ENCODE data around the gene FTO. TPM values are rescaled to one million over a fixed set of nuclear protein-coding genes. Genes with fewer than 3 reads are reported as not detected.

The FTO gene
- total and polyA plus RNA-seq, 2 donors from 2014 or later: 22.3 to 116 TPM

- Histone ChIP-seq H3K4me3 (ENCODE audit: low read length in 3 of 3) (no peak overlapping the region), H3K27me3 (ENCODE audit: control insufficient read depth, insufficient read depth, low read length) (no peaks in the 10 kb centered on the region), H3K9me3 (ENCODE audit: control insufficient read depth in 2 of 3, insufficient read depth in 1 of 3, low read length in 3 of 3) (no peaks in the 10 kb centered on the region), H3K9ac (ENCODE audit: low read length in 3 of 3) (no peak overlapping the region), H3K4me1 (ENCODE audit: control insufficient read depth in 2 of 3, insufficient read depth in 2 of 3, low read depth in 1 of 3, low read length in 3 of 3) (peaks cover 2 to 17% (median 5%) of the 10 kb centered on the region in 3 donors), H3K36me3 (ENCODE audit: control insufficient read depth in 2 of 3, insufficient read depth in 3 of 3, low read length in 3 of 3) (no peaks in the 10 kb centered on the region), H3K27ac (ENCODE audit: low read depth in 2 of 2, low read length in 2 of 2) (no peak overlapping the region)
- no peak for DNase-seq
- no peak for FAIRE-seq
- intact Hi-C loops (cut with DNase I): no loop called here
- no peak for TF ChIP-seq CTCF (IDR thresholded peaks at IDR 0.05; ENCODE audit: borderline replicate concordance, extremely low read depth, insufficient read depth)
Observed at GRCh38 chr16:53849585-53849984, 145.6 kb downstream of the FTO start.

- no peak overlapping the region for H3K9ac ChIP-seq (ENCODE audit: low read length in 3 of 3)
- TF ChIP-seq CTCF (IDR thresholded peaks at IDR 0.05; ENCODE audit: borderline replicate concordance, extremely low read depth, insufficient read depth): no peak
- no peak overlapping the region for H3K4me3 ChIP-seq (ENCODE audit: low read length in 3 of 3)
- no peaks in the 10 kb centered on the region for H3K36me3 ChIP-seq (ENCODE audit: control insufficient read depth in 2 of 3, insufficient read depth in 3 of 3, low read length in 3 of 3)
- H3K27me3 ChIP-seq (ENCODE audit: control insufficient read depth, insufficient read depth, low read length): no peaks in the 10 kb centered on the region
- FAIRE-seq: no peak
- intact Hi-C loops (cut with DNase I): no loop called here
- H3K9me3 ChIP-seq (ENCODE audit: control insufficient read depth in 2 of 3, insufficient read depth in 1 of 3, low read length in 3 of 3): no peaks in the 10 kb centered on the region
- peaks cover 2 to 17% (median 5%) of the 10 kb centered on the region in 3 donors for H3K4me1 ChIP-seq (ENCODE audit: control insufficient read depth in 2 of 3, insufficient read depth in 2 of 3, low read depth in 1 of 3, low read length in 3 of 3)
- no peak overlapping the region for H3K27ac ChIP-seq (ENCODE audit: low read depth in 2 of 2, low read length in 2 of 2)
- DNase-seq: no peak
Observed at GRCh38 chr16:53849994-53850393, 146.0 kb downstream of the FTO start.

- intact Hi-C loops (cut with DNase I): no loop called here
- no peak for FAIRE-seq
- no peak for TF ChIP-seq CTCF (IDR thresholded peaks at IDR 0.05; ENCODE audit: borderline replicate concordance, extremely low read depth, insufficient read depth)
- Histone ChIP-seq H3K4me3 (ENCODE audit: low read length in 3 of 3) (no peak overlapping the region), H3K4me1 (ENCODE audit: control insufficient read depth in 2 of 3, insufficient read depth in 2 of 3, low read depth in 1 of 3, low read length in 3 of 3) (peaks cover 2 to 17% (median 5%) of the 10 kb centered on the region in 3 donors), H3K27ac (ENCODE audit: low read depth in 2 of 2, low read length in 2 of 2) (no peak overlapping the region), H3K9me3 (ENCODE audit: control insufficient read depth in 2 of 3, insufficient read depth in 1 of 3, low read length in 3 of 3) (no peaks in the 10 kb centered on the region), H3K27me3 (ENCODE audit: control insufficient read depth, insufficient read depth, low read length) (no peaks in the 10 kb centered on the region), H3K9ac (ENCODE audit: low read length in 3 of 3) (no peak overlapping the region), H3K36me3 (ENCODE audit: control insufficient read depth in 2 of 3, insufficient read depth in 3 of 3, low read length in 3 of 3) (no peaks in the 10 kb centered on the region)
- no peak for DNase-seq
Observed at GRCh38 chr16:53852678-53853077, 148.7 kb downstream of the FTO start.

GRCh38 chr16:53855056-53855455 is 151.1 kb downstream of the FTO start:
- FAIRE-seq: no peak
- no peak for DNase-seq
- Histone ChIP-seq H3K4me3 (ENCODE audit: low read length in 3 of 3) (no peak overlapping the region), H3K9ac (ENCODE audit: low read length in 3 of 3) (no peak overlapping the region), H3K27ac (ENCODE audit: low read depth in 2 of 2, low read length in 2 of 2) (no peak overlapping the region), H3K4me1 (ENCODE audit: control insufficient read depth in 2 of 3, insufficient read depth in 2 of 3, low read depth in 1 of 3, low read length in 3 of 3) (no peaks in the 10 kb centered on the region), H3K36me3 (ENCODE audit: control insufficient read depth in 2 of 3, insufficient read depth in 3 of 3, low read length in 3 of 3) (peaks cover 0 to under 1% (median 0%) of the 10 kb centered on the region in 3 donors), H3K27me3 (ENCODE audit: control insufficient read depth, insufficient read depth, low read length) (no peaks in the 10 kb centered on the region), H3K9me3 (ENCODE audit: control insufficient read depth in 2 of 3, insufficient read depth in 1 of 3, low read length in 3 of 3) (peaks cover 0 to under 1% (median 0%) of the 10 kb centered on the region in 3 donors)
- TF ChIP-seq CTCF (IDR thresholded peaks at IDR 0.05; ENCODE audit: borderline replicate concordance, extremely low read depth, insufficient read depth): no peak
- intact Hi-C loops (cut with DNase I): no loop called here

All from kidney (tissue), 14 donors.